Stimulated activated CD8-positive, alpha-beta memory T cell treated with anti-CD3 and anti-CD28 coated beads, Interleukin-4, amount 100 ng/mL, for 4 hours (primary cell): Measurements from ENCODE around the gene ELMO1.

Source experiments
- DNase-seq, 2 donors: peaks; one replicate each; pipeline ENCODE4 v3.0.0-alpha.2; 2020; ENCODE audit warnings: low read depth in 2 of 2, low spot score in 1 of 2

The ELMO1 gene

DNA sequence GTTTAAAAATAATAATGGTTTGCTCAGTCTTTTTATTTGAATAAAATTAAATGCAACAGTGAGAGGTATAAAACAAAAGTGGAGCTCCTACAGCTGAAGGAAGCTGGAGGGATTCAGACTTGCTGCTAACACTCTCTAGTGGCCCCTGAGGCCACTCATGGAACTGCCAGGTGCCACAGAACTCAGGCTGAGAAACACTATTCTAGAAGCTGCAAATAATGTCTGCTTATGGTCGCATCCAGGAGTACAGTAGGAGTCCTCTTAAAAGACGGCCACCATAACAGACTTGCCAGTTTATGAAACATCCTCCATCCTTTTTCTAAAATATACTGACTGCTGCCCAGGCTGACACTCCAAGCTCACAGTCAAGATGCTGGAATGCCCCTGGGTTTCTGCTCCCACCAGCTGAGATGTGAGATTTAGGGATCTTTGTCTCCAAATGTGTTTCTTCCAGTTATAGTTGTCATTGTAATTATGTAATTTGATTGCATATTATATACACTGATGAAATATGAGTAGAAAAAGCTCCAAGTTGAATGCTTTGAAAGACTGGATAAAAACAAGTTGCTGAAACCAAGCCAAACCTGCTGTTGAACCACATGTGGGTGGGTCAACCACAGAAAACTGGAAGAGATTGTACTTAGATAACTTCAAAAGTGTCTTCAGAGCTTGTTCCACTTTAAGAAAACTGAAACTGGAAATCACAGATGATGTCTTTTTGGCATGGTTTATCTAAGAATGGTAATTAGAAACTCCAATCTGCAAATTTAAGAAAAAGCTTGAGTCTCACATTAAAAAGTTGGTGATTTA lies 510.7 kb downstream of the ELMO1 start:
- no peak for DNase-seq

DNA sequence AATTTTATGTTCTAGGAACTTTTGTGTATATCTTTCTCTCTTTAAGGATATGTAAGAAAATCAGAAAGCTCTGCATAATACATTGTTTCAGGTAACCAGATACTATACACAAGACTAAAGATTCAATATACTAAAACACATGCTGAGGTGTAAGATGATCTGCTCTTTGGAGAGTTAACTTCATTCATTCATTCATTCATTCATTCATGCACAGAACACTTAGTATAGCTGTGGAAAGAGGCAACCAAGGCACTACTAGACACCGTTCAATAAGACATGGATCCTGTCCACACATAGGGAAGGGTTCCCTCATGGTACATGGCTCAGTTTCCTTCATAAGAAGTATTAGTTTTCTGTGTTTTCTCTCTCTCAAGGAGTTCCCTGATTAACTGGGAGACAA lies 516.8 kb downstream of the ELMO1 start:
- DNase-seq: no peak

DNA sequence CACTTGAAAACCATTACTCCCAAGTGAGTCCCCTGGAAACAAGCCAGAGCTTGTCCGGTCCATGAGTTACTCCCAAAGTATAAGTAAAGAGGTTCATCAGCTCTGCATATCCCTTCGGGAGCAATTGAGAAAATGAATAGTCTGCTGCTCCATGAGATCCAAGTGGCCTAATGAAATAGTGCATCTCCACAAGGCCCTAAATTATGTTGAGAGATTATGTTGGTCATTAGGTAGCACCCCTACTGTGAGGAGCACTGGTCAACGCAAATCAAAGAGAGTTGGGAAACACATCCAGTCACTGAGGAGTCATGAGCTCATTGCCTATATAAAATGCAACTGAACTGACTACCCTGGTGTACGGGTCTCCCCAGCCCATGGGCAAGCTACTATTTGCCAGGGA lies 518.9 kb downstream of the ELMO1 start:
- DNase-seq: no peak

- no peak for DNase-seq
Measured at GRCh38 chr7:36928718-36929117, 519.9 kb downstream of the ELMO1 start.

- no peak for DNase-seq
Measured at GRCh38 chr7:36928311-36928710, 520.4 kb downstream of the ELMO1 start.

- DNase-seq: no peak
Measured at GRCh38 chr7:36925691-36926090, 523.0 kb downstream of the ELMO1 start.

DNA sequence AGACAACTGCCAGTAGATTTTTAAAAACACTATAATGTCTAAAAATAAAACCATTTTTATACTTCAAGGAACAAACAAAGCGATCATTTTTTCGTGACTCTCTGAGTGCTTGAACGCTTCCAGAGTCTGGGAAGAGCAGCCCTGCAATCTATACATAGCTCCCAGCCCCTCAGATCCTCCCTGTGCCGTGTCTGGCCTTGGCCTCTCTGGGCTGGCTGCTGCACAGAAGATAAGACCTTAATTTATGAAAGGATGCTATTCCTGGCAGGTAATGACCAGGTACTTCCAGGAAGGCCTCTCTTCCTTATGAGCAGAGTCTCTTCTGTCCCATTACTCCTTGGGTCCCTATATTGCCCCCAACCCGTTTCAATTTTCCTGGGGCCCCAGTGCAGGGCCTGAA lies 523.5 kb downstream of the ELMO1 start:
- no peak for DNase-seq

- no peak for DNase-seq
Measured at GRCh38 chr7:36923943-36924436, 524.7 kb downstream of the ELMO1 start.

DNA sequence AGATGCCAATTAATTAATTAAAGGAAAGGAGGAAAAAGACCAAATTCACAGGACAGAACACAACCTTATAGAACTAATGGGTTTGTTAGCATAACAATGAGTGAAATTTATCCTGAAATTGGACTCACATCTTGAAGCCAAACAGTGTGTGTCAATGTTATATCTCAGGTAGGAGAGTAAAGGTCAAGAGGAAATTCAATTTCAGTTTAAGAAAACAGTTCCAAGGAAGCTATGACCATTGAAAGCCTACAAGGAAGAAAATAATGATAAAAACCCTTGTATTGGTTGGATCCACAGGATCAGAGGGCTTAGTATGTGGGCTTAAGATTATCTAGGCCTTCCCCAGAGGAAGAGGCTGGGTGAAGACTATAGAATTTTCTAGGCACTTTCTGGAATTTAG lies 525.5 kb downstream of the ELMO1 start:
- no peak for DNase-seq

DNA sequence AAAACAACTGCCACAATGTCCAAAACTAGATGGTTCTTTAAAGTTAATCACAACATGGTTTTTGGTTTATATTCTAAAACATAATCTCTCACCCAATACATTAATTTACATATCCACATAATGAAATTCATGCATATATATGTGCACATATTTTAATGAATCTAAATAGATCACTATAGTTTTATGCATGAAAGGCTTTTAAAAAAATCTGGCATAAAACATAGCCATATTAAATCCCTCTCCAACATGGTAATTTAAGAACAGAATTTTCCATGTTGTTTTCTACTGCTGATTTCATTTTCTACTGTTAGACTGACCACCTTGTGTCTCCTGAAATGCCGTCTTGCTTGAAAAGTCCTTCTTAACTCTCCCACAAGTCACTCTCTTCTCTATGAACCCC lies 528.2 kb downstream of the ELMO1 start:
- DNase-seq: no peak

- no peak for DNase-seq
Measured at GRCh38 chr7:36919738-36920137, 528.9 kb downstream of the ELMO1 start.

DNA sequence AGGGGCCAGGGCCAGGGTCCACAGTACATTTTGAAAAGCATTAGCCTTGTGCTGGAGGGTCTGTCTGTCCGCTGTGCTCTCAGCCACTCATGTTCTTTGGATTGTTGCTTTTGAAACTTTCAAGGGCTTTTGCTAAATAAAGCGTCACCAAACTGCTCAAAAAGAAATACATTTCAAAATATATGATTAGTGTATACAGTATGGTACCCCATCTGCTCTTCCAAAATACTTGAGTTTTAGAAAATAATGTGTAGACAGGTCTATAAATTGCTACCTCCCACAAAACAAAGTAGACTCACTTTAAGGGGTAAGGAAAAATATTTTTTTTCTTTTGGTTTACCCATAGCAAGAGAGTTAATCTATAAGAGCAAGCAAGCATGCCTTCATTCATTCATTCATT lies 530.1 kb downstream of the ELMO1 start:
- DNase-seq: no peak

- no peak for DNase-seq
Measured at GRCh38 chr7:36916619-36917018, 532.0 kb downstream of the ELMO1 start.

DNA sequence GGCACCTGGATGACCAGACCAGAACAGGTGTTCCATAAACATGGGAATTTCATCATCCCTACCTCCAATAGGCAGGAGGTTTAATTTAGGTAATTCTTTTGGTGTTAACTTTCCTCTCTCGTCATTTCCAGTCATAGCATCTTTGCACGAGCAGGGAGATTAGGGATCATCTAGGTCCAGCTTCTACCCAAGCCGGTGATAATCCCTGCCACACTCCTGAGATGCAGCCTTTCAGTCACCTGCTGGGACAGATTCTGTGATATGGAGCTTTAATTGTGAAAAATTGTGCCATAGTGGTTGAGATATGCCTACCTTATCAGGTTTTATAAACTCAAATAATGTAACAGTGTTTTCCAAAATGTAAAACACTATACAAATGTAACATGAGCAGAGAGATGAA lies 532.5 kb downstream of the ELMO1 start:
- DNase-seq: no peak

GRCh38 chr7:36911788-36912187 lies 536.9 kb downstream of the ELMO1 start:
- no peak for DNase-seq

DNA sequence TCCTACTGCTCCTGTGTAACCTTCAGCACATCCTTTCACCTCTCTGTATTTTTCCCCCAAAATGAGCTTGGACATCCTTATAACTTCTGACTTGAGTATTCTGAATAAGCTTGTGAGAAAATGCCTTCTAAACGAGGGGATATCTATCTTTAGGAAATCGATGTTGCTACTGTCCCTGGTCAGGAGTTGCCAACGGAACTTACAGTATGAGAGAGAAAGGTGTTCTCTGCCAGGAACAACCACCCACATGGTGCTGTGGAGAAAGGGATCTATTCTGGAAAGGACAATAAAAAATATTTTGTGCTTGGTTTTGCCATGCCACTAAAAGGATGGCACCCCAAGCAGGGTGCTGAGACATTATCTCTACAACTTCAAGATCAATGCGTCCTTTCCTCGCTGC lies 537.8 kb downstream of the ELMO1 start:
- DNase-seq: no peak

- no peak for DNase-seq
Measured at GRCh38 chr7:36910401-36910800, 538.3 kb downstream of the ELMO1 start.

DNA sequence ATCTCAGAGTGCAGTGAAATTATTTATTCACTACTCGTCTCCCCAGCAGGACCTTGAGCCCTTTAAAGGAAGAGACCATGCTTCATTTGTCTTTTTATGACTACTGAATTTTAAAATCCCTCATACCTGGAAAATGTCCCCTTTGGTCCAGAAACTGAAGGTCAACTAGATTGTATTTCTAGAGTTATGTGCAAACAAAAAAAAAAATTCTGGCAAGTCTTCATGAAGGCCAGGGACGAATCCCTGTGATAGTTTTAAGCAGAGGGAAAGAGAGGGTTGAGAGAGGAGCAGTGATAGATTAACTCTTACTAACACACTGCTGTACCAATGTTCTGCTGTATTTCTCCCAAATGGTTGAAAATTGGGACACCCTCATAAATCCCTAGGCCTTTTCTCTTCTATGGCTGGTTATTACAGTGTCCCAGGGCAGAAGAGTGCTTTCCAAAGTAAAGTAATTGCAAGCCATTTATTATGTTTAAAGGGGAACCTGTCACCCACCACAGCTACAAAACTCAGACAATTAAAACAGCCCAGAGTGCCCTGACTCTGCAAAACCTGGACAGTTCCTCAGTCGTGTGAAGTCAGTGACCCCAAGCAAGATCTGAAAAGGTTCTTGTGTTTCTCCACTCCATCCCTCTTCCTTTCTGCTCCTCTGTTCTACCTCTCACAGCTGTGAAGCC lies 541.6 kb downstream of the ELMO1 start:
- no peak for DNase-seq

GRCh38 chr7:36906448-36906847 lies 542.2 kb downstream of the ELMO1 start:
- DNase-seq: no peak

DNA sequence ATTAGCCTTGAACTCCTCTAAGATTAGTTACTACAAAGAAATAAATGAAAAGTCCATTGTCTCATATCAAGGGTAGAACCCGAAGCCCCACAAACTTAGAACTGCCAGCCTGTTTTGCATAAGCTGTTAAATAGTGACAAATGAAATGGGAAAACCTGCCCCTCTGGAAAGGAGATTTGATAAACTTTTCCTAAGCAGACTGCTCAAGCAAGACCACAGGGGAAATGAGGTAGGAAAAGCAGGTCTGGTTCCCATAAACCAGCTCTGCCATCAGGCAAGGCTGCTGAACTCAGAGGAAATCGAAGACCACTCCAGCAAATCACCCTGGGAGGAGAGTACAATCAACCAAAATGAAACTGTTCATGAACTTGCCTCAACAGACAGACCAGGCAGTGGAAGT lies 542.8 kb downstream of the ELMO1 start:
- no peak for DNase-seq

GRCh38 chr7:36904802-36905201 lies 543.9 kb downstream of the ELMO1 start:
- DNase-seq: no peak

- no peak for DNase-seq
Measured at GRCh38 chr7:36904101-36904500, 544.6 kb downstream of the ELMO1 start.
